Measurements from ENCODE around the gene RANBP17.
A peak's percentile ranks its signal among the peaks of the same experiment; 100 is the strongest.

The RANBP17 gene

DNA sequence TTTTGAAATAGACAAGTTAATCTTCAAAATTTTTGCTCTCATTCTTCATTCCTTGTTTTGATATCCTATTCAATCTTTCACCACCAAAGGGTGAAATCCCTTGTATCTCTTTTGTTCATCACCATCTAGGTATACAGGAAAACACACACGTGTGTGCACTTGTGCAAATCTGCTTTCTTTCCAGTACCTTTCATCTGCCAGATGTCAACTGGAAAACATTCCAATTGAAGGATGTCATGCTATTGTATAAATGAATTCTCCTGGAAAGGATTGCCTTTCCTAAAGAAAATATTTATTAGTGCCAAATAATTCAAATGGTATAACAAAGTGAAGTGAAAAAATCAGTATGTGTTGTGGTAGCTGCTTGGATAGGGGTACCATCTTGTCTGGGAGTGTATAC lies 123.7 kb downstream of the RANBP17 start:
- Histone ChIP-seq H3K36me3 (ENCODE audit: low read depth) (no peaks in the 10 kb centered on the region), H3K4me1 (ENCODE audit: insufficient read depth, poor library complexity, severe bottlenecking) (no peaks in the 10 kb centered on the region), H3K4me3 (ENCODE audit: severe bottlenecking) (no peak overlapping the region), H3K27ac (ENCODE audit: poor library complexity, severe bottlenecking) (no peak overlapping the region), H3K9me3 (ENCODE audit: severe bottlenecking) (no peaks in the 10 kb centered on the region), H3K27me3 (ENCODE audit: insufficient read depth, poor library complexity, severe bottlenecking) (no peaks in the 10 kb centered on the region)
- TF ChIP-seq CTCF (IDR thresholded peaks at IDR 0.05; ENCODE audit: poor library complexity, severe bottlenecking): no peak
- no peak; the same call in 2 of the 3 replicates for ATAC-seq (ENCODE audit: low read depth)
- no peak for DNase-seq (ENCODE audit: low spot score)

DNA sequence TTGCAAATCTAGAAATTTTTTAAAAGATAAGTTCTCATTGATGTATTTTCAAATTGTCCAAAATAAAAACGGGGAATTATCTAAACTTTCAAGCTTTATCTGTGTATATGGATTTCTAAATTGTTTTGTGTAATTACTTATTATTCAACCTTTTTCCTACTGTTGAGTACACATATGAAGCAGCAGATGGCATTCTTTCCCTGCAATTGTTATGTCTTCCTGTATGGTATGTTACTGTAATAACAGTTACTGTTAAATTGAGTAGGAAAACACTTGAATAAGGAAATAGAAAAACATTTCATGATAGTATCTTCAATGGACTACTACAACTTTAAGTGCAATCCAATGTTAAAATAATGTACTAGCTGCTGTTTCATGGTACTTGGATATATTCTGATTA lies 124.8 kb downstream of the RANBP17 start:
- H3K4me3 ChIP-seq (ENCODE audit: severe bottlenecking): no peak overlapping the region
- peak; percentile 55; the same call in 1 of the 3 replicates for ATAC-seq (ENCODE audit: low read depth)
- no peaks in the 10 kb centered on the region for H3K36me3 ChIP-seq (ENCODE audit: low read depth)
- no peak for DNase-seq (ENCODE audit: low spot score)
- TF ChIP-seq CTCF (IDR thresholded peaks at IDR 0.05; ENCODE audit: poor library complexity, severe bottlenecking): peak; percentile 42
- no peaks in the 10 kb centered on the region for H3K27me3 ChIP-seq (ENCODE audit: insufficient read depth, poor library complexity, severe bottlenecking)
- H3K27ac ChIP-seq (ENCODE audit: poor library complexity, severe bottlenecking): no peak overlapping the region
- no peaks in the 10 kb centered on the region for H3K9me3 ChIP-seq (ENCODE audit: severe bottlenecking)
- no peaks in the 10 kb centered on the region for H3K4me1 ChIP-seq (ENCODE audit: insufficient read depth, poor library complexity, severe bottlenecking)

GRCh38 chr5:170993476-170993875 lies 131.7 kb downstream of the RANBP17 start:
- H3K4me3 ChIP-seq (ENCODE audit: severe bottlenecking): no peak overlapping the region
- no peak overlapping the region for H3K27ac ChIP-seq (ENCODE audit: poor library complexity, severe bottlenecking)
- H3K36me3 ChIP-seq (ENCODE audit: low read depth): peaks cover 2% of the 10 kb centered on the region; the same call in 1 of the 2 replicates
- ATAC-seq (ENCODE audit: low read depth) (no peak), DNase-seq (ENCODE audit: low spot score) (no peak)
- TF ChIP-seq CTCF (IDR thresholded peaks at IDR 0.05; ENCODE audit: poor library complexity, severe bottlenecking): no peak
- H3K27me3 ChIP-seq (ENCODE audit: insufficient read depth, poor library complexity, severe bottlenecking): no peaks in the 10 kb centered on the region
- H3K4me1 ChIP-seq (ENCODE audit: insufficient read depth, poor library complexity, severe bottlenecking): no peaks in the 10 kb centered on the region
- no peaks in the 10 kb centered on the region for H3K9me3 ChIP-seq (ENCODE audit: severe bottlenecking)

GRCh38 chr5:171010086-171010485 lies 148.3 kb downstream of the RANBP17 start:
- Histone ChIP-seq H3K9me3 (ENCODE audit: severe bottlenecking) (no peaks in the 10 kb centered on the region), H3K27me3 (ENCODE audit: insufficient read depth, poor library complexity, severe bottlenecking) (no peaks in the 10 kb centered on the region), H3K4me1 (ENCODE audit: insufficient read depth, poor library complexity, severe bottlenecking) (no peaks in the 10 kb centered on the region), H3K36me3 (ENCODE audit: low read depth) (no peaks in the 10 kb centered on the region), H3K4me3 (ENCODE audit: severe bottlenecking) (no peak overlapping the region), H3K27ac (ENCODE audit: poor library complexity, severe bottlenecking) (no peak overlapping the region)
- DNase-seq (ENCODE audit: low spot score) (no peak), ATAC-seq (ENCODE audit: low read depth) (no peak)
- no peak for TF ChIP-seq CTCF (IDR thresholded peaks at IDR 0.05; ENCODE audit: poor library complexity, severe bottlenecking)

DNA sequence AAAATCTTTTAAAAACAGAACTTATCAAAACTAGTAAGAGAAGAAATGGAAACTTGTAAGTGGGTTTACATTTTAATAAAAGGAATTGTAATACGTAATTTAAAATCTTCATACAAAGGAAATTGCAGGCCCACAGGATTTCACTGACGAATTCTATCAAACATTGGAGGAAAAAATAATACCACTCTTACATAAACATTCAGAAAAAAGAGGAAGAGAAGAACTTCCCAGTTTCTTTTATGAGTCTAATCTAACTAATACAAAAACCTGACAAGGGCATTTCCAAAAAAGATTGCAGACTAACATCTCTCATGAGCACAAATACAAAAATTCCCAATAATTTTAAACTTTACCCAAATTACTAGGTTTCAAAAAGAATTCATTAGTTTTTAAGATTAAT lies 149.0 kb downstream of the RANBP17 start:
- Histone ChIP-seq H3K27ac (ENCODE audit: poor library complexity, severe bottlenecking) (no peak overlapping the region), H3K4me1 (ENCODE audit: insufficient read depth, poor library complexity, severe bottlenecking) (no peaks in the 10 kb centered on the region), H3K9me3 (ENCODE audit: severe bottlenecking) (no peaks in the 10 kb centered on the region), H3K4me3 (ENCODE audit: severe bottlenecking) (no peak overlapping the region), H3K36me3 (ENCODE audit: low read depth) (no peaks in the 10 kb centered on the region), H3K27me3 (ENCODE audit: insufficient read depth, poor library complexity, severe bottlenecking) (no peaks in the 10 kb centered on the region)
- TF ChIP-seq CTCF (IDR thresholded peaks at IDR 0.05; ENCODE audit: poor library complexity, severe bottlenecking): no peak
- no peak for DNase-seq (ENCODE audit: low spot score)
- no peak for ATAC-seq (ENCODE audit: low read depth)

All from RWPE2 (cell line).